A673 (cell line): ENCODE measurements around the gene ERCC6L2. TPM values are rescaled to one million over a fixed set of nuclear protein-coding genes. Genes with fewer than 3 reads are reported as not detected.

Source experiments
- BruUV-seq: library from RNA; stranded (reverse); fragments of 400-500 nt; replicated peaks from 2 replicates; lab custom pipeline; 2021; lab: Mats Ljungman, UMichigan
- CTCF ChIA-PET: fragments of 300-600 bp; sonication (Branson Sonifier 250); formaldehyde crosslinking; loops from one replicate; lab custom pipeline; 2022; ENCODE audit warnings: antibody characterized with exemption; lab: Charles Lee
- POLR2A ChIA-PET: fragments of 300-600 bp; sonication (Branson Sonifier 250); formaldehyde crosslinking; loops from one replicate; lab custom pipeline; 2022; ENCODE audit warnings: antibody characterized with exemption; ENCODE audit not compliant: low non-redundant PET; lab: Charles Lee
- DNase-seq: peaks from one replicate; pipeline ENCODE4 v3.0.0-alpha.2; 2015; ENCODE audit warnings: low spot score
- H3K27ac ChIP-seq: fragments of 200-600 bp; sonication (generic); 2 replicates; pipeline ENCODE4 v1.5.1; 2016; ENCODE audit warnings: mixed run types, low read depth, mild to moderate bottlenecking, mixed read lengths, antibody characterized with exemption, low read length; ENCODE audit not compliant: poor library complexity, severe bottlenecking
- H3K27me3 ChIP-seq: fragments of 200-600 bp; sonication (generic); replicated peaks from 2 replicates; pipeline ENCODE4 v1.6.1; 2017; ENCODE audit warnings: mixed run types, low read depth, mild to moderate bottlenecking, mixed read lengths, antibody characterized with exemption, low read length; ENCODE audit not compliant: insufficient read depth, poor library complexity
- H3K36me3 ChIP-seq: fragments of 200-600 bp; sonication (generic); 2 replicates; pipeline ENCODE4 v1.6.1; 2016; ENCODE audit warnings: mixed run types, mild to moderate bottlenecking, mixed read lengths, antibody characterized with exemption, low read length; ENCODE audit not compliant: insufficient read depth, poor library complexity, severe bottlenecking
- H3K4me1 ChIP-seq: fragments of 200-600 bp; sonication (generic); 2 replicates; pipeline ENCODE4 v1.6.1; 2017; ENCODE audit warnings: mixed run types, mild to moderate bottlenecking, mixed read lengths, antibody characterized with exemption, low read length; ENCODE audit not compliant: insufficient read depth, poor library complexity, severe bottlenecking
- H3K4me3 ChIP-seq: fragments of 200-600 bp; sonication (generic); 2 replicates; pipeline ENCODE4 v1.5.1; 2016; ENCODE audit warnings: low read depth, mixed run types, mild to moderate bottlenecking, mixed read lengths, low read length; ENCODE audit not compliant: poor library complexity, severe bottlenecking
- H3K9me3 ChIP-seq: fragments of 200-600 bp; sonication (generic); 2 replicates; pipeline ENCODE4 v1.6.1; 2016; ENCODE audit warnings: mixed run types, low read depth, mild to moderate bottlenecking, mixed read lengths, antibody characterized with exemption, low read length; ENCODE audit not compliant: poor library complexity, severe bottlenecking
- EZH2 ChIP-seq: fragments of 200-600 bp; sonication (generic); IDR thresholded peaks from 2 replicates; pipeline ENCODE4 v1.6.1; 2017; ENCODE audit warnings: borderline replicate concordance, low read depth, mild to moderate bottlenecking, mixed read lengths, antibody characterized with exemption, low read length; ENCODE audit not compliant: poor library complexity, severe bottlenecking
- intact Hi-C: fragments of 100-400 bp; cut with micrococcal nuclease; formaldehyde crosslinking; loops from one replicate; pipeline ENCODE4 v1.10.0; 2022; ENCODE audit not compliant: unreplicated experiment
- total RNA-seq: library from RNA; stranded (reverse); gene quantifications from 2 replicates; pipeline ENCODE4 v1.2.3, GENCODE V29; 2021
- TF ChIP-seq, protein P1 (sequence below): fragments of 300-800, 200-600 bp; sonication (generic); conservative IDR thresholded peaks from 2 replicates; pipeline ENCODE4 v1.5.1; 2017; ENCODE audit warnings: low read depth, mild to moderate bottlenecking, antibody characterized with exemption, low read length, moderate library complexity, mixed read lengths

Gene ERCC6L2
- total RNA-seq, 1 experiment from 2014 or later = 51.2 TPM

DNA sequence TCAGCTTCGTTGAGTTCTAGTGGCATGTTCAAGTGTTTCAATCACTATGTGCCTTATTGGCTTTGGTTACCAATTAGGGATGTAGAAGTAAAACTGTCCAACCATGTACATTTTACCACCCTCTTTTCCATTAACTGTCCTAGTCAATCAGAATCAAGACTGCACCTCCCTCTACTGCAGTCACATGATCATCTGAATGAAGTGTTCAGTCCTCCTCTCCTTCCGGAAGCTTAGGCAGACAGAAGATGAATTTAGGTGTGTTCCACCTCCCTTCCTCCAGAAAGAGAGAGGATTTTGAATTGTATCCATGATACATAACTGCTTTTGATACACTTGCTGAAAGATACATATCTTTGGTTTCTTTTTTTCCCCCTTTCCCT is 133.7 kb downstream of the ERCC6L2 start:
- H3K27ac ChIP-seq = no peak overlapping the region
- POLR2A ChIA-PET = interaction anchor here (0.7 kb wide), 1 partner anchor 10 kb away, joined by 3 read pairs; no protein-coding TSS in a partner anchor
- intact Hi-C loops = no loop called here
- TF ChIP-seq EZH2 = no peak
- H3K27me3 ChIP-seq = no peaks in the 10 kb centered on the region
- no TSS peak for BruUV-seq
- no peak overlapping the region for H3K4me3 ChIP-seq
- peaks cover 2% of the 10 kb centered on the region for H3K9me3 ChIP-seq
- H3K4me1 ChIP-seq = peaks cover 17% of the 10 kb centered on the region
- no peak for DNase-seq
- CTCF ChIA-PET = no interaction called here
- peaks cover 19% of the 10 kb centered on the region for H3K36me3 ChIP-seq

DNA sequence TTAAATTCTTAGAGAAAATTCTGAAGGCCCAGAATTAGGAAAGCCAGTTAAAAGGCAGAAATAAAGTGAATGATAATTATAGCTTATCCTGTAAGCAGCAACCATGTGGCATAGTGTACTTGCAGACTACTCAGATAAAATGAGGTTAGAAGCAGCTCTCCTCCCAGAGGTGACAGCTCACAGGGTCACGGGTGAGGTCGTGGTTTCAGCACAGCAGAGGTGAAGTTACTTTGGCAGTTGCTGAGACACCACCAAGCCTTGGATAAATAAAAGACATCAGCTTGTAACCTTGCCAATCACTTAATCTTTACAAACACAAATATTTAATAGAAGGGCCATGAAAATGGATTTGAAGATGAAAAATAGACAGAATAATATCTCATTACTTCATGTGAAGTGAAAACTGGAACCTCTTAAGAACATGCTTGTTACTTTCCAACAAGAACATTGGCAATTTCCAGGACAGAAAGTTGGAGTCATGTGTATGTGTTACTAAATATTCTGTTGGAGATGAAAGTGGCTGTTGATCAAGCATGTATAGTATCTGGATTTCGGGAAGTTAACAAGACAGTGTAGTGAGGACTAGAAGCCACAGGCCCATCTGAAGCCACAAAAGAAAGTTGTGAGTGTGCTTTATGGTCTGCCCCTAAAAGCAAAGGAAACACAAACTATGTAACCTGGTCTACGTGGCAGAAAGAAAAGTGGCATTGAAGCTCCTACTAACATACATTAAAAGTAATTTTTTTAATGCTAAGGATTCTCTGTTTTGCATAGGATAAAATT is 134.4 kb downstream of the ERCC6L2 start:
- Histone ChIP-seq H3K36me3 (peaks cover 15% of the 10 kb centered on the region), H3K9me3 (peaks cover 2% of the 10 kb centered on the region), H3K4me3 (no peak overlapping the region), H3K27ac (no peak overlapping the region), H3K27me3 (no peaks in the 10 kb centered on the region), H3K4me1 (peaks cover 17% of the 10 kb centered on the region)
- no TSS peak for BruUV-seq
- no peak for TF ChIP-seq EZH2
- TF ChIP-seq, protein P1, sequence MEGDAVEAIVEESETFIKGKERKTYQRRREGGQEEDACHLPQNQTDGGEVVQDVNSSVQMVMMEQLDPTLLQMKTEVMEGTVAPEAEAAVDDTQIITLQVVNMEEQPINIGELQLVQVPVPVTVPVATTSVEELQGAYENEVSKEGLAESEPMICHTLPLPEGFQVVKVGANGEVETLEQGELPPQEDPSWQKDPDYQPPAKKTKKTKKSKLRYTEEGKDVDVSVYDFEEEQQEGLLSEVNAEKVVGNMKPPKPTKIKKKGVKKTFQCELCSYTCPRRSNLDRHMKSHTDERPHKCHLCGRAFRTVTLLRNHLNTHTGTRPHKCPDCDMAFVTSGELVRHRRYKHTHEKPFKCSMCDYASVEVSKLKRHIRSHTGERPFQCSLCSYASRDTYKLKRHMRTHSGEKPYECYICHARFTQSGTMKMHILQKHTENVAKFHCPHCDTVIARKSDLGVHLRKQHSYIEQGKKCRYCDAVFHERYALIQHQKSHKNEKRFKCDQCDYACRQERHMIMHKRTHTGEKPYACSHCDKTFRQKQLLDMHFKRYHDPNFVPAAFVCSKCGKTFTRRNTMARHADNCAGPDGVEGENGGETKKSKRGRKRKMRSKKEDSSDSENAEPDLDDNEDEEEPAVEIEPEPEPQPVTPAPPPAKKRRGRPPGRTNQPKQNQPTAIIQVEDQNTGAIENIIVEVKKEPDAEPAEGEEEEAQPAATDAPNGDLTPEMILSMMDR = no peak
- no peak for DNase-seq
- POLR2A ChIA-PET = interaction anchor here (0.7 kb wide), 1 partner anchor 9 kb away, joined by 3 read pairs; no protein-coding TSS in a partner anchor
- CTCF ChIA-PET = no interaction called here
- intact Hi-C loops = no loop called here

DNA sequence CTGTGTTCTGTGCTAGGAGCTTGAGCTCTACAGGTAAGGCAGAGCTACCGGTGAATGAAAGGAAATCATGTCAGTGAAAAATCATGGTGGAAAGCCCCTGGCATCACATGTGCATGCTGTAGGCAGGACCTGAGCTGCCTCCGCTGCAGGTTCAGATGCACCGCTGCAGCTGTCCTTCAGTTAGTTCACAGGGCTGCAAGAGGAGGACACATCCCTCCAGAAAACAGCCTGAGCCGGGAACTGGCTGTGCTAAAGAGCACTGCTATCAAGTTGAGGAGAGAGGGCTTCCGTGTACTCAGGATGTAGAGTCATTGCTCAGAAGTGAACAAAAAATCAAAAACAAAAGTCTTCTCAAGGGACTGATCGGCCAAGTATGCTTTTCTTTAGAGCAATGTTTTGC is 138.6 kb downstream of the ERCC6L2 start:
- Histone ChIP-seq H3K27ac (no peak overlapping the region), H3K4me1 (peaks cover 17% of the 10 kb centered on the region), H3K27me3 (no peaks in the 10 kb centered on the region), H3K36me3 (peaks cover 15% of the 10 kb centered on the region), H3K4me3 (no peak overlapping the region), H3K9me3 (peaks cover 2% of the 10 kb centered on the region)
- intact Hi-C loops = no loop called here
- BruUV-seq = no TSS peak
- TF ChIP-seq, protein P1 = no peak
- TF ChIP-seq EZH2 = no peak
- ChIA-PET POLR2A (no interaction called here), CTCF (no interaction called here)
- DNase-seq = no peak
